HG02981 (cell line): ENCODE results near the gene CRB2.

Source experiments
- ATAC-seq: cut with Tn5 transposase; IDR thresholded peaks from one replicate; pipeline ENCODE4 v1.9.1; 2021; ENCODE audit warnings: mild to moderate bottlenecking, moderate library complexity; ENCODE audit not compliant: unreplicated experiment

CRB2 gene

DNA sequence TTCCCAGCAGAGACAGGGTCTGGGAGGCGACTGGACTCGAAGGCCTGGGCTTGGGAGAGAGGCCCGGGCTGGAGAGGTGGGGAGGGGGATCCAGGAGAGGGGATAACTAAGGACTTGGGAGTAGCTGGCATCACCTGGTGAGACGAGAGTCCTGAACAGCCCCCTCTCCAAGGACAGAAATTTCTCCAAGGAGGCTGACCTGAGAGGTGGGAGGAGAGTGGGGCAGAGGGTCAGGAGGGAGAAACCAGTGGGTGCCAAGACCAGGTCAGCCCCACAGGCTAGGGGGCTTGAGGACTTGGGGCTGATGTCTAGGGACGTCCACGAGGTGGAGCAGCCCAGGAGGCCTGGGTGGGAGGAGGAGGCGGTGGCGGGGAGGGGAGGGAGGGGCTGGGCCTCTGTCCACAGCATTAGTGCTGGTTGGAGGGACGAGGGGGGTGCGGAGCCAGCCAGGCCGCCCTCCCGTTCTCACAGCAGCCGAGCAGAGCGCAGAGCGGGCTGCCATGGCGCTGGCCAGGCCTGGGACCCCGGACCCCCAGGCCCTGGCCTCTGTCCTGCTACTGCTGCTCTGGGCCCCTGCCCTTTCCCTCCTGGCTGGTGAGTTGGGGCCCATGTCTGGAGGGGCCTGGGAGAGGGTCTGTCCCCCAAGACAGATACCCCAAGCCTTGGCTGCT, at the start of gene CRB2:
TSS of gene CRB2 (plus strand) at position 437 of the 671 bp plus-strand sequence. CDS start at position 501, 64 bp downstream.
- no peak for ATAC-seq

DNA sequence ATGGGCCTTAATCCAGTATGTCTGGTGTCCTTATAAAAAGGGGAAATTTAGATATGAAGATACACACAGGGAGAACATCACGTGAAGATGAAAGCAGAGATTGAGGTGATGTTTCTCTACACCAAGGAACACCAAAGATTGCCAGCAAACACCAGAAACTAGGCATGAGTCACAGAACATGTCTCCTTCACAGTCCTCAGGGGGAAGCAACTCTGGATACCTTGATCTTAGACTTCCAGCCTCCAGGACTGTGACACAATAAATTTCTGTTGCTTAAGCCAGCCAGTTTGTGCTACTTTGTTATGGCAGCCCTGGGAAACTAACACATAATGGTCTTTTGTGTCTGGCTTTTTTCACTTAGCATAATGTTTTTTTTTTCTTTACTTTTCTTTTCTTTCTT, 46.4 kb upstream of the CRB2 start:
- no peak for ATAC-seq

GRCh38 chr9:123310551-123311249, 45.3 kb upstream of the CRB2 start:
- ATAC-seq: no peak

DNA sequence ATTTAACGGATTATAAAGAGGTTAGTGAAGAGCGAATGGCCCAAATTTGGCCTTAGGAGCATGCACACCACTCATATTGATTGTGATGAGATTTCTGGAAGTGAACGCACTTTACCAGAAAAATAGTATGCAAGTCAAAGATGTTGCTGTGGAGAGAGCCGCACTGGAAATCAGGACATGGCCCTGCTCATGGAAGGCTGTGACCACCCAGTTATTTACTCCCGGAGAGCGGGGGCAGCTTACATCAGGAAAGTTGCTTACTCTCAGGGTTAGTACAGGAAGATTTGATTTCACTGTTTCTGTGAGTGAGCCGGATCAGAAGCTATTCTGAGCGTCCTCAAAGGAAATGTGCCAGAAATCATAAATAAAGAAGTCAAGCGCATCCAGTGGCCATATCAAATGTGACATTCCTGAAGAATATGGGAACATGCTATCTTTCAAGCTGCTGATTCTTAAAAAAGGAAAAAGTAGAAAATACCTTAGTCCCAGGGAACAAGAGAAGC, 44.7 kb upstream of the CRB2 start:
- ATAC-seq: no peak

DNA sequence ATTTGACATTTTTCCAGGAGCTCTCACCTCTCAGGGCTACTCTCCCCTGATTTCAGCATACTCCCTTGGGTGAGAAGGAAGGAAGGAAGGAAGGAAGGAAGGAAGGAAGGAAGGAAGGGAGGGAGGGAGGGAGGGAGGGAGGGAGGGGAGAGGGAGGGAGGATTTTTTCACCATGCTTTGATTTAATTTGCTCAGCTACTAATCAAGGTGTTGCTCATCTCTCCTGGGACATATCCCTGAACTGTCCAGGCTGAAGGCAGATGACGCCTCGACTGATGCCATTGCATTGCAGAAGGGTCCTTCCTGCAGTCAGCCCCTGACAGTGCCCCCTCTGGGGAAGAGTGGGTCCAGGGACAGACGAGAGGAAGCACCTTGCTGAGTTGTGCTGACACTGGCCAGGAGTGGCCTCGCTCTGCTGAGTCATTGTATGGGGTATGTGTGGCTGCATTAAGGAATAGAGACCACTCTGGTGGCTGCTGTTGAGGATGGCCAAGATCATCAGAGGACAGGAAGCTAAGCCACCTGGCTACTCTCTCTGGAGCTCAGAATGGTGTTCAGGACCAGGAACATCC, 43.6 kb upstream of the CRB2 start:
- no peak for ATAC-seq

- ATAC-seq: no peak
These were observed 41.4 kb upstream of the CRB2 start for GRCh38 chr9:123314617-123315016.

GRCh38 chr9:123315635-123316034, 40.4 kb upstream of the CRB2 start:
- ATAC-seq: no peak

GRCh38 chr9:123316053-123316718, 39.8 kb upstream of the CRB2 start:
- no peak for ATAC-seq

- peak; percentile 45 for ATAC-seq
These were observed 37.8 kb upstream of the CRB2 start for GRCh38 chr9:123318202-123318601.

- no peak for ATAC-seq
These were observed 37.0 kb upstream of the CRB2 start for GRCh38 chr9:123318961-123319421.

DNA sequence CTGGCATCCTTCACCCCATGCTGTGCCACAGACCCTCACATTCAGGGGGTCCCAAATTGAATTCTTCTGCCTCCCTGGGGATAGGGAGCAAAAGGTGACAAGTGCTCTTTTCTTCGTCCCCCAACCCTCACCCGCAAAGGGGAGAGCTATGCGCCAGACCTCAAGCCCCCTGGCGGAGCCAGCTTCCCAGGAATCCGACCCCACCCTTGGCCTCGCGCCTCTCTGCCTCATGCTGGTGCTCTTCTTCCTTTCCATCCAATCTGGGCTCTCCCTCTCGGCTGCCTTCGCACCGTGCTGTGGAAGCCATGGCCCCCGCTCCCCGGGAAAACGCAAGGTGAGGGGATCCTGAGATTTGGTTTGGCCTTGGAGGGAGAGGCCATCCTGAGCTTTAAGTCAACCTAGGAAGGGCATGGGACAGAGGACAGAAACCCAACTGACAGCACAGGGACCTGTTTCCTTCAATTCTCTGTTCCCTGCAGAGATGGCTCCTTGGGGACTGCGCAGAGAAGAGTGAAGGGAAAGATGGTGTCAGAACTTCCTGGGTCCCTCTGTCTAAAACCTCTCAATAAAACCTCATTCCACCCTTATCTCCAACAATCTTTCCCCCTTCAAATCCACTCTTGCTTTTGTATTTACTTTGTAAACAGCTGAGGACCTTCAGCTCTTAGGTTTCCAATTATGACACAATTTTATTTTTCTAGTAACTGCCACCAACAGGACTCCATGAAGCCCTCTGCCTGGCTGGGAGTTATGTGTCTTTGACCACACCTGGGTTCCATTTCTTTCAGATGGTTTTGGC, 36.3 kb upstream of the CRB2 start:
- no peak for ATAC-seq

DNA sequence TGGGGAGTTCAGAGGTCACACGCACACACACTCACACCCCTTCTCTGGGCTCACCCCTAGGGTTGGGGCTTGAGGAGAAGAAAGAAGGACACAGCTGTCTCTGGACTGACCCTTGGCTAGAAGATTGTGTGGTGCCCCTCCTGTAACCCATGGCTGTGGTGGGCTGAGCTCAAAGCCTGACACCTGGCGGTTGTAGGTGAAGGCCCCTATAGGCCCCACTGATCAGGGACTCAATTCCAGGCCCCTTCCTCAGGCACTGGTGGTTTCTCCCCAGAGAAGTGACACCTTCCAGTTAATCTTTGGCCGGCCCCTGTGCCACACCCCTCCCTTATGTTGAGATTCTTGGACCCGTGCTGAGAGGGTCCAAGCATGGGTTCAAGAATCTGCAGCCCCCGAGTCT, 35.2 kb upstream of the CRB2 start:
- no peak for ATAC-seq

DNA sequence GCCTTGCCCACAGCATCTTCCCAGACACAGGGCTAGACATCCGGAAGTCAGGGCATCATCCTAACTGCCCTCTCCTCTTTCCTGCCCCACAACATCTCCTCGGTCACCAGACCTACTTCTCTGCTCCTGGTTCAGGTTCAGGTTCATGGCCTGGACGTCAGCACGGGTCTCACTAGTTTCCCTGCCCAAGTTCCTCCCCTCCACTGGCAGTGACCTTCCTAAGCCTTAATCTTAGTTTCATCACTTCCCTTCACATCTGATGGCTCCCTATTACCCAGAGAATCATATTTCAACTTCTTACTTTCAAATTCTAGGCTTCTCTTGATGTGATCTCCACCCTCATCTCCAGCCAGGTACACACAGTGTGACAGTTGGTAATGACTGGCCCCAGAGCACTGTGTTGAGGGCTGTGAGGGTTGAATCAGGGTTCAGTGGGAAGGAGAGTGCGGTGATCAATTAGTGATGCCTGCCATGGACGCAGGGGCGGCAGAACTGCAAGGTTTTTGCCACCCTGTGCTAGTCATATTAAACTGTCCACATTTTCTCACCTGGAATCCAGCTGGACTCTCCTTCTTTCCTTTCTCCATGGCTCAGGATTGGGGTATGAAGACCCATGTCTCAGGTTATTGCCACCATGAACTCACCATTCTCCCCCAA, 34.3 kb upstream of the CRB2 start:
- no peak for ATAC-seq

GRCh38 chr9:123322273-123323195, 33.5 kb upstream of the CRB2 start:
- ATAC-seq: peak; percentile 62

DNA sequence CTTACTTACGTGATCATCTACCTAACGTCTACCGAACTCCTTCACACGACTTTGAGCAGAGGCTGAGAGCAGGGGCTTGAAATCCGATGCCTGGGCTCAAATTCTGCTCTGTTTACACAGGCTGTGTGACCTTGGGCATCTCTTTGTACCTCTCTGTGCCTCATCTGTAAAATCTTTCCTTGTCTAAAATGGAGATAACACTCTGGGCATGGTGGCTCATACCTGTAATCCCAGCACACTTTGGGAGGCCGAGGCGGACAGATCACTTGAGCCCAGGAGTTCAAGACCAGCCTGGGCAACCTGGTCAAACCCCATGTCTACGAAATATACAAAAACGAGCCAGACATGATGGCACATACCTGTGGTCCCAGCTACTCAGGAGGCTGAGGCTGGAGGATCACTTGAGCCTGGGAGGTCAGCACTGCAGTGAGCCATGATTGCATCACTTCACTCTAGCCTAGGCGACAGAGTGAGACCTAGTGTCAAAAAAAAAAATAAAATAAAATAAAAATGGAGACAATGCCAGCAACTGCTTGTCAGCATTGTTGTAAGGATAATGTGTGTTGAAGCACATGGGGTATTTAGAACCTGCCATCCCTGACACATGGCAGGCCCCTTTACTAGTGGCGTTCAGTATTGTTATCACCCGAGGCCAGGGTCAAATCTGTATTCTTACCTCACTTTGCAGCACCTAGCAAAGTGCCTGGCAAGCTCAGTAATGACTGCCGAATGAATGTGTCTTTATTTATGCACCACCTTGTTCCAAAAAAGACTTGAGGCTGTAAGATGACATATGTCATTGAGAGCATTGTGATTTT, 32.6 kb upstream of the CRB2 start:
- ATAC-seq: no peak

- no peak for ATAC-seq
These were observed 31.2 kb upstream of the CRB2 start for GRCh38 chr9:123324767-123325183.

GRCh38 chr9:123326187-123326586, 29.8 kb upstream of the CRB2 start:
- ATAC-seq: no peak

GRCh38 chr9:123326662-123327093, 29.3 kb upstream of the CRB2 start:
- no peak for ATAC-seq
